ENCODE results near the gene TRIM2. TPM values are rescaled to one million over a fixed set of nuclear protein-coding genes. Genes with fewer than 3 reads are reported as not detected.

Gene TRIM2
- total RNA-seq, 2 donors from 2014 or later = 31.3 to 42.0 TPM

- Histone ChIP-seq H3K4me1 (peaks cover 22% of the 10 kb centered on the region), H3K9me3 (no peaks in the 10 kb centered on the region), H3K4me3 (peak within 1 kb of the TSS; percentile 39 to 73), H3K27ac (no peak within 1 kb of the TSS), H3K36me3 (replicated peaks in 1 of 2; ENCODE audit: insufficient read depth in 1 of 2, low read depth in 2 of 2) (no peaks in the 10 kb centered on the region), H3K27me3 (peaks cover 0 to 3% of the 10 kb centered on the region in 2 donors)
- intact Hi-C loops (cut with DNase I) = loop anchor here (10.0 kb wide), 1 partner anchor 230 kb away; no protein-coding TSS in a partner anchor
- ATAC-seq (peak; percentile 90), DNase-seq (peak; percentile 78 to 86 (median 82))
- TF ChIP-seq POLR2A (IDR thresholded peaks at IDR 0.05) (no peak), CTCF (IDR thresholded peaks at IDR 0.05) (peak; percentile 70 to 98 (median 87))
- WGBS, 2 donors = 1 to 5% methylated on average over 26 to 79 of the region's 86 CpGs
These were observed 140.1 kb downstream of the TRIM2 start, which contains the start of gene MND1 for GRCh38 chr4:153344131-153345011. TSS of gene MND1 (plus strand) at chr4:153344688. CDS start at chr4:153344738, 50 bp downstream.

- Histone ChIP-seq H3K4me3 (peak overlapping the region; percentile 39 to 73), H3K27me3 (peaks cover 0 to 3% of the 10 kb centered on the region in 2 donors), H3K4me1 (peaks cover 22% of the 10 kb centered on the region), H3K27ac (no peak overlapping the region), H3K9me3 (no peaks in the 10 kb centered on the region), H3K36me3 (replicated peaks in 1 of 2; ENCODE audit: insufficient read depth in 1 of 2, low read depth in 2 of 2) (no peaks in the 10 kb centered on the region)
- intact Hi-C loops (cut with DNase I) = loop anchor here (10.0 kb wide), 1 partner anchor 230 kb away; no protein-coding TSS in a partner anchor
- ATAC-seq (peak; percentile 45), DNase-seq (peak; percentile 29 to 45 (median 38))
- 1% methylated on average over 33 to 44 of the region's 44 CpGs for WGBS, 2 donors
- TF ChIP-seq POLR2A (IDR thresholded peaks at IDR 0.05) (no peak), CTCF (IDR thresholded peaks at IDR 0.05) (no peak)
These were observed 141.1 kb downstream of the TRIM2 start for GRCh38 chr4:153345012-153345981.

- DNase-seq = no peak
- H3K27me3 ChIP-seq = peaks cover 0 to 3% of the 10 kb centered on the region in 2 donors
- TF ChIP-seq POLR2A (IDR thresholded peaks at IDR 0.05) (no peak), CTCF (IDR thresholded peaks at IDR 0.05) (no peak)
- peaks cover 22% of the 10 kb centered on the region for H3K4me1 ChIP-seq
- H3K4me3 ChIP-seq = no peak overlapping the region
- H3K9me3 ChIP-seq = no peaks in the 10 kb centered on the region
- intact Hi-C loops (cut with DNase I) = loop anchor here (10.0 kb wide), 1 partner anchor 229 kb away; no protein-coding TSS in a partner anchor
- 12 to 23% methylated on average over 2 of the region's 2 CpGs for WGBS, 2 donors
- ATAC-seq = no peak
- no peaks in the 10 kb centered on the region for H3K36me3 ChIP-seq (replicated peaks in 1 of 2; ENCODE audit: insufficient read depth in 1 of 2, low read depth in 2 of 2)
- no peak overlapping the region for H3K27ac ChIP-seq
These were observed 141.8 kb downstream of the TRIM2 start for GRCh38 chr4:153346031-153346430.

GRCh38 chr4:153346563-153346962 is 142.3 kb downstream of the TRIM2 start:
- no peak for ATAC-seq

More at GRCh38 chr4:153346563-153346962, 142.3 kb downstream of the TRIM2 start:
- Histone ChIP-seq H3K4me1 (peaks cover 20% of the 10 kb centered on the region), H3K27me3 (peaks cover 0 to 3% of the 10 kb centered on the region in 2 donors), H3K4me3 (no peak overlapping the region), H3K9me3 (no peaks in the 10 kb centered on the region), H3K27ac (no peak overlapping the region), H3K36me3 (replicated peaks in 1 of 2; ENCODE audit: insufficient read depth in 1 of 2, low read depth in 2 of 2) (no peaks in the 10 kb centered on the region)
- no peak for DNase-seq
- intact Hi-C loops (cut with DNase I) = loop anchor here (10.0 kb wide), 1 partner anchor 228 kb away; no protein-coding TSS in a partner anchor
- TF ChIP-seq CTCF (IDR thresholded peaks at IDR 0.05) (no peak), POLR2A (IDR thresholded peaks at IDR 0.05) (no peak)
- 78 to 79% methylated on average over 5 of the region's 5 CpGs for WGBS, 2 donors

Measured in body of pancreas (tissue), 4 donors.